Neural progenitor cell (in vitro differentiated cells): ENCODE measurements around the gene GBF1. TPM values are rescaled to one million over a fixed set of nuclear protein-coding genes. Genes with fewer than 3 reads are reported as not detected.

Source experiments
- DNase-seq: peaks from one replicate; pipeline ENCODE4 v3.0.0-alpha.2; 2016; ENCODE audit warnings: low spot score
- H2AFZ ChIP-seq: fragments of 200-600 bp; sonication (generic); replicated peaks from 2 replicates; pipeline ENCODE4 v1.6.1; 2016; ENCODE audit warnings: antibody characterized with exemption
- H3F3A ChIP-seq: fragments of 200-600 bp; sonication (generic); 2 replicates; pipeline ENCODE4 v1.6.1; 2016; ENCODE audit warnings: antibody characterized with exemption, low read depth
- H3K27ac ChIP-seq: fragments of 200-600 bp; sonication (generic); 2 replicates; pipeline ENCODE4 v1.5.1; 2016; ENCODE audit warnings: mild to moderate bottlenecking
- H3K27me3 ChIP-seq: fragments of 200-600 bp; sonication (generic); 2 replicates; pipeline ENCODE4 v1.6.1; 2016; ENCODE audit warnings: mild to moderate bottlenecking, moderate library complexity
- H3K36me3 ChIP-seq: fragments of 200-600 bp; sonication (generic); 2 replicates; pipeline ENCODE4 v1.5.1; 2016
- H3K4me1 ChIP-seq: fragments of 200-600 bp; sonication (generic); 2 replicates; pipeline ENCODE4 v1.6.1; 2016; ENCODE audit warnings: mixed run types
- H3K4me2 ChIP-seq: fragments of 200-600 bp; sonication (generic); 2 replicates; pipeline ENCODE4 v1.6.1; 2016
- H3K4me3 ChIP-seq: fragments of 200-600 bp; sonication (generic); 2 replicates; pipeline ENCODE4 v1.5.1; 2016
- H3K79me2 ChIP-seq: fragments of 200-600 bp; sonication (generic); 2 replicates; pipeline ENCODE4 v1.6.1; 2016; ENCODE audit warnings: low read depth
- H3K9ac ChIP-seq: fragments of 200-600 bp; sonication (generic); 2 replicates; pipeline ENCODE4 v1.6.1; 2016
- H3K9me3 ChIP-seq: fragments of 200-600 bp; sonication (generic); 2 replicates; pipeline ENCODE4 v1.5.1; 2016; ENCODE audit warnings: low read depth
- H4K20me1 ChIP-seq: fragments of 200-600 bp; sonication (generic); 2 replicates; pipeline ENCODE4 v1.6.1; 2016; ENCODE audit warnings: low read depth
- H3K27ac Mint-ChIP-seq: 3 replicates; pipeline ENCODE4 v1.8.0; 2021; ENCODE audit warnings: mixed read lengths
- H3K27me3 Mint-ChIP-seq: 2 replicates; pipeline ENCODE4 v1.8.0; 2022; ENCODE audit warnings: low read depth, mild to moderate bottlenecking, inconsistent platforms, moderate library complexity, mixed read lengths; ENCODE audit not compliant: insufficient read depth
- H3K36me3 Mint-ChIP-seq: 3 replicates; pipeline ENCODE4 v1.8.0; 2021; ENCODE audit warnings: mixed read lengths
- H3K4me1 Mint-ChIP-seq: 3 replicates; pipeline ENCODE4 v1.8.0; 2021; ENCODE audit warnings: mixed read lengths
- H3K4me3 Mint-ChIP-seq: 3 replicates; pipeline ENCODE4 v1.8.0; 2021; ENCODE audit warnings: mild to moderate bottlenecking, moderate library complexity, mixed read lengths
- H3K9me3 Mint-ChIP-seq: 3 replicates; pipeline ENCODE4 v1.8.0; 2020; ENCODE audit warnings: mixed read lengths
- CTCF ChIP-seq: fragments of 200-600 bp; sonication (generic); IDR thresholded peaks from 2 replicates; pipeline ENCODE4 v1.5.1; 2017; ENCODE audit warnings: antibody characterized with exemption, mild to moderate bottlenecking
- EZH2 ChIP-seq: fragments of 200-600 bp; sonication (generic); IDR thresholded peaks from 2 replicates; pipeline ENCODE4 v1.6.1; 2017; ENCODE audit warnings: antibody characterized with exemption, mild to moderate bottlenecking, moderate library complexity
- EZH2phosphoT487 ChIP-seq: fragments of 200-600 bp; sonication (generic); IDR thresholded peaks from 2 replicates; pipeline ENCODE4 v1.6.1; 2017; ENCODE audit warnings: antibody characterized with exemption
- total RNA-seq: library from RNA; depleted of rRNA; stranded (reverse); fragments of >200 nt; gene quantifications from 2 replicates; pipeline ENCODE4 v1.2.3, GENCODE V29; 2015; ENCODE audit warnings: low replicate concordance

The GBF1 gene
- total RNA-seq, 1 donor from 2014 or later, result 23.5 TPM

DNA sequence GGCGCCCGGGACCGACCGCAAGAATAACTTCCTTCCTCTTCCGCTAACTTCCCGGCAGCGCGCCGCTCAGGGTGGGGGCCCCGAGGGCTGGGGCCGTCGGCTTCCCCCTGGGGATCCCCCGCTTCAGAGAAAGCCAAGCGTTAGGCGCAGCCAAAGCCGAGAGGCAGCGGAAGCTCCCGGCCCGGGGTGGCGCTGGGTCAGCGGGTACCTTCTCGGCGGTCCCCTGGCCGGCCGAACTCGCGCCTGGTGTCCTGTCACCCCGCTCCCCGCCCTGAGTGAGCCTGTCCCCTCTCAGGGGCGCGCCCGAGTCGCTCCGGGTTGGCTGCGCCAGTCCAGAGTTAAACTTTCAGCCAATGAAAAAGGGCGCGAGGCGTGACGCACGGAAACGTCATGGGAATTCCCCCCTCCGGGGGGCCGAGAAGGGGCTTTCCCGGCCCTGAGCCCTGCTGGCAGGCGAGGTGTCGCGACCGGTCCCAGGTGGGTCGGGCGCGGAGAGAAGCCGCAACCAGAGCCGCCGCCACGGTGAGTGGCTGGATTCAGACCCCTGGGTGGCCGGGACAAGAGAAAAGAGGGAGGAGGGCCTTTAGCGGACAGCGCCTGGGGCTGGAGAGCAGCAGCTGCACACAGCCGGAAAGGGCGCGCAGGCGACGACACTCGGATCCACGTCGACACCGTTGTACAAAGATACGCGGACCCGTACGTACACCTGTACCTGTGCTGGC, 148.9 kb downstream of the GBF1 start:
- Histone ChIP-seq H3K27ac (no peak overlapping the region), H2AFZ (peak overlapping the region; percentile 71)
- TF ChIP-seq EZH2phosphoT487 (peak; percentile 42), EZH2 (peak; percentile 75), CTCF (peak; percentile 95)

DNA sequence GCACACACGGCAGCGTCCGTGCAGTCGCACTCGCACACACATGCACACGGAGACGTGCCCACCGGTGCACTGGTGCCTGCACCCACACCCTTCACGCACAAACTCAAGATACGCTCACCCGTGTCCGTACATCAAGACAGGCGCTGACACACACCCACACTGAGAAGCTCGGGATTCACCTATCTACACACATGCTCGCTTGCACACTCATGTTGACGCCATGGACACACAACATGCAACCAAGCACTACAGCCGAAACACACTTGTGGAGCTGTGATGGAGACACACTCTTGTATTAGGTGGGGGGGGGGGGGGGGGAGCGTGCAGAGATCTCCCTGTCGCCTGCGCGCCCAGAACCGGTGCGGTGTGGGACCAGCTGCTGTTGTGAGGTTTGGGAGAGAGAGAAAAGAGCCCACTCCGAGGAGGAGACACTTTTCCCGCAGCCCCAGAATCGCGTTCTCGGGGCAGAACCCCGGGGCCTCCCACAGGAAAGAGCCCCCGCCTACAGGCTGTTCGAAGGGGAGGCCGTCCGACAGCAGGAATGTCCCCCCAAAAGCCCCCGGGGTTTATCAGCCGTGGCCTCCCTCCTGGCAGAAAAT, 149.6 kb downstream of the GBF1 start:
- H2AFZ ChIP-seq, result no peak overlapping the region
- peaks cover 33% of the 10 kb centered on the region for H3K4me1 Mint-ChIP-seq
- H3K36me3 Mint-ChIP-seq, result no peaks in the 10 kb centered on the region
- H3K27me3 Mint-ChIP-seq, result peaks cover 29% of the 10 kb centered on the region
- no peaks in the 10 kb centered on the region for H3K9me3 ChIP-seq
- no peak overlapping the region for H3K9ac ChIP-seq
- H3K79me2 ChIP-seq, result no peaks in the 10 kb centered on the region
- peaks cover 66% of the 10 kb centered on the region for H3K27me3 ChIP-seq
- TF ChIP-seq CTCF (no peak), EZH2 (peak; percentile 6)
- peak overlapping the region; percentile 82 for H3K4me2 ChIP-seq
- peak overlapping the region; percentile 67 for H3K4me3 ChIP-seq
- no peaks in the 10 kb centered on the region for H3K36me3 ChIP-seq
- no peak overlapping the region for H3K27ac ChIP-seq
- peak overlapping the region; percentile 89 for H3K4me3 Mint-ChIP-seq
- H3F3A ChIP-seq, result peaks cover 19% of the 10 kb centered on the region
- H4K20me1 ChIP-seq, result peaks cover 3% of the 10 kb centered on the region
- no peak for DNase-seq
- no peaks in the 10 kb centered on the region for H3K9me3 Mint-ChIP-seq
- no peak overlapping the region for H3K27ac Mint-ChIP-seq
- peaks cover 8% of the 10 kb centered on the region for H3K4me1 ChIP-seq

More for the DNA sequence above, 148.9 kb downstream of the GBF1 start:
- Mint-ChIP-seq H3K4me3 (peak overlapping the region; percentile 89), H3K4me1 (peaks cover 30% of the 10 kb centered on the region), H3K27ac (no peak overlapping the region), H3K36me3 (no peaks in the 10 kb centered on the region), H3K27me3 (peaks cover 26% of the 10 kb centered on the region), H3K9me3 (no peaks in the 10 kb centered on the region)
- Histone ChIP-seq H3K27me3 (peaks cover 70% of the 10 kb centered on the region), H3K9me3 (no peaks in the 10 kb centered on the region), H3F3A (peaks cover 19% of the 10 kb centered on the region), H3K9ac (no peak overlapping the region), H3K36me3 (no peaks in the 10 kb centered on the region), H3K79me2 (no peaks in the 10 kb centered on the region), H4K20me1 (peaks cover 3% of the 10 kb centered on the region), H3K4me2 (peak overlapping the region; percentile 82), H3K4me1 (peaks cover 8% of the 10 kb centered on the region), H3K4me3 (peak overlapping the region; percentile 67)
- DNase-seq, result peak; percentile 95

- Mint-ChIP-seq H3K4me3 (peak within 1 kb of the TSS; percentile 89), H3K9me3 (no peaks in the 10 kb centered on the region), H3K4me1 (peaks cover 35% of the 10 kb centered on the region), H3K27me3 (peaks cover 25% of the 10 kb centered on the region), H3K27ac (no peak within 1 kb of the TSS), H3K36me3 (no peaks in the 10 kb centered on the region)
- Histone ChIP-seq H3K4me3 (peak within 1 kb of the TSS; percentile 67), H3K27me3 (peaks cover 60% of the 10 kb centered on the region), H3K79me2 (no peaks in the 10 kb centered on the region), H4K20me1 (peaks cover 3% of the 10 kb centered on the region), H3K9ac (no peak within 1 kb of the TSS), H3K9me3 (no peaks in the 10 kb centered on the region), H2AFZ (no peak within 1 kb of the TSS), H3F3A (peaks cover 19% of the 10 kb centered on the region), H3K4me1 (peaks cover 8% of the 10 kb centered on the region), H3K27ac (no peak within 1 kb of the TSS), H3K4me2 (peak within 1 kb of the TSS; percentile 82), H3K36me3 (no peaks in the 10 kb centered on the region)
- DNase-seq, result peak; percentile 94
- TF ChIP-seq EZH2, result no peak
- TF ChIP-seq CTCF, result no peak
- TF ChIP-seq EZH2phosphoT487, result no peak
Measured at GRCh38 chr10:102395400-102396316, 150.3 kb downstream of the GBF1 start, which contains the start of gene NFKB2. TSS of gene NFKB2 (plus strand) at chr10:102395705. CDS start at chr10:102395960, 255 bp downstream.
